Heart right ventricle (tissue), 16 donors: ENCODE data around the gene AHSG. TPM values are rescaled to one million over a fixed set of nuclear protein-coding genes. Genes with fewer than 3 reads are reported as not detected.
"Not testable (repeated sequence)": the region's sequence is repeated elsewhere in the genome, so short reads cannot be mapped to it uniquely, and the experiment has no call there.

Experiments used
- ATAC-seq, 8 donors: fragments of 200-7000 bp; cut with Tn5 transposase; one replicate each; pipeline ENCODE4 v1.9.1; 2020; ENCODE audit warnings: mild to moderate bottlenecking in 8 of 8, moderate library complexity in 8 of 8, moderate number of reproducible peaks in 1 of 8
- DNase-seq, 2 donors: peaks; one replicate each; pipeline ENCODE4 v3.0.0-alpha.2; 2020
- H3K27ac ChIP-seq, 10 donors: fragments of 200-600 bp; sonication (generic) in 2 of 10; one replicate each; pipeline versions ENCODE4 v1.5.0 to v1.8.0; 2020 to 2022; ENCODE audit warnings: mild to moderate bottlenecking in 3 of 10
- H3K27me3 ChIP-seq, 7 donors: fragments of 200-600 bp; one replicate each; pipeline ENCODE4 v1.8.0; 2021 to 2022; ENCODE audit warnings: mild to moderate bottlenecking in 2 of 7
- H3K36me3 ChIP-seq, 9 donors: fragments of 200-600 bp; sonication (generic) in 1 of 9; one replicate each; pipeline versions ENCODE4 v1.5.0 to v1.8.0; 2020 to 2022; ENCODE audit warnings: mild to moderate bottlenecking in 2 of 9
- H3K4me1 ChIP-seq, 9 donors: fragments of 200-600 bp; sonication (generic) in 1 of 9; one replicate each; pipeline versions ENCODE4 v1.5.0 to v1.8.0; 2020 to 2022; ENCODE audit warnings: mild to moderate bottlenecking in 4 of 9
- H3K4me3 ChIP-seq, 10 donors: fragments of 200-600 bp; sonication (generic) in 2 of 10; one replicate each; pipeline versions ENCODE4 v1.5.0 to v1.8.0; 2020 to 2022; ENCODE audit warnings: mild to moderate bottlenecking in 7 of 10, moderate library complexity in 2 of 10
- H3K9me3 ChIP-seq, 11 donors: fragments of 200-600 bp in 10 of 11; sonication (generic) in 2 of 11; one replicate each; pipeline versions ENCODE4 v1.5.0 to v1.8.0; 2013 to 2022; ENCODE audit warnings: mild to moderate bottlenecking in 2 of 11, control low read depth in 1 of 11, moderate library complexity in 1 of 11
- WGBS, 2 donors: extraction: QIAGEN DNeasy Blood & Tissue Kit; methylation state at CpG; one replicate each; pipeline ENCODE4 v1.1.7; 2013; ENCODE audit warnings: inconsistent platforms in 1 of 2; 5-methylcytosine and 5-hydroxymethylcytosine counted together
- intact Hi-C, 10 donors: fragments of 100-400 bp; cut with DNase I; formaldehyde crosslinking; loops; one replicate each; pipeline versions ENCODE4 v1.11.1 to v1.14.2; 2022
- polyA plus RNA-seq, 2 donors: library from polyadenylated mRNA; stranded (reverse); fragments of 200-250 nt; gene quantifications; one replicate each; pipeline ENCODE4 v1.2.3, GENCODE V29; 2013
- total RNA-seq, 10 donors: library from RNA; stranded (reverse); fragmentation: NEBNext Ultra II Directional in 3 of 10; extraction: Animal tissue kit (Norgen Biotek cat#: 25700) in 3 of 10; gene quantifications; one replicate each; pipeline versions ENCODE4 v1.2.1 to v1.2.4, GENCODE V29; 2021 to 2023
- TF ChIP-seq, protein P1 (sequence below), 9 donors: fragments of 200-600 bp; sonication (generic) in 2 of 9; IDR thresholded peaks; one replicate each; pipeline versions ENCODE4 v1.5.0 to v1.8.0; 2021 to 2022; ENCODE audit warnings: antibody characterized with exemption in 9 of 9, mild to moderate bottlenecking in 5 of 9, moderate library complexity in 1 of 9
- donor health status: Arrhythmogenic right ventricular cardiomyopathy.
- donor health status: ischemic (EF 13 %, LVEDD 7.1; RV severe dilation, severe dysfunction).
- donor health status: healthy with polysubstance abuse.
- donor health status: DM: no; HTN: yes; CAD: no.
- donor health status: DM: no; HTN: no; CAD: no.
- donor health status: ischemic (EF 25% LVEDD 6.9; RV normal size, moderate dysfunction).
- donor health status: ischemic (EF 25% LVEDD 5.7; RV mildly dilated, moderate dysfunction).
- donor health status: healthy.
- donor health status: DM: yes; HTN: yes; CAD: no.
- donor health status: Ischemic cardiomyopathy.
- donor health status: ischemic (EF 35%, LVEDD 5.7; RV mildly dilated, moderate dysfunction).
- donor health status: nonischemic (EF 11% LVEDD 7.7; RV severe dilation, severe dysfunction).
- donor health status: DM: yes; HTN: yes; CAD: no.
- donor health status: PGD.
- donor health status: ischemic (EF 29% LVEDD 5.4; RV normal size, mild dysfunction).
- donor health status: nonischemic (EF 23%, LVEDD 6.1; RV moderate dilation, normal function).

The AHSG gene
- total and polyA plus RNA-seq, 12 donors = not detected

DNA sequence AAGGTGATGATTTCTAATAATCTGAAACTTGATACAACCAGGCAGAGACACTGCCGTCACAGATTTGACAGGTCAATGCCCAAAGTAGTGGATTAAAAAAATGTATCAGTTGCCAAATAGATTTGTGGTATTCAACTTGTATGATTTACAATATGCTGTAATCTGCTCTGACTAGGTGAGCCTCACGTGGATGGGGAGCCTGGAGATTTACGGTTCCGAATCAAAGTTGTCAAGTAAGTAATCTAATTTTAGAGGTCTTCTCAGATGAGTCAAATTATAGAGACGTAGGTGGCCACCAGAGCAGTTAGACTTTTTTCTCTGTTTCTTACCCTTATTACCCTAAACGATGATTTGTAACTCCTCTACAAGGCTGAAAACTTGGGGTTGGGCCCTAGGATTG is 30.3 kb upstream of the AHSG start:
- Histone ChIP-seq H3K4me1 (peaks cover 0 to 11% (median 0%) of the 10 kb centered on the region in 9 donors), H3K9me3 (no peaks in the 10 kb centered on the region), H3K27me3 (no peaks in the 10 kb centered on the region), H3K27ac (no peak overlapping the region), H3K4me3 (no peak overlapping the region), H3K36me3 (peaks cover 0 to 92% (median 47%) of the 10 kb centered on the region in 9 donors)
- intact Hi-C loops = no loop called here
- 91 to 95% methylated on average over 6 of the region's 6 CpGs for WGBS, 2 donors
- ATAC-seq (no peak), DNase-seq (no peak)
- TF ChIP-seq, protein P1, sequence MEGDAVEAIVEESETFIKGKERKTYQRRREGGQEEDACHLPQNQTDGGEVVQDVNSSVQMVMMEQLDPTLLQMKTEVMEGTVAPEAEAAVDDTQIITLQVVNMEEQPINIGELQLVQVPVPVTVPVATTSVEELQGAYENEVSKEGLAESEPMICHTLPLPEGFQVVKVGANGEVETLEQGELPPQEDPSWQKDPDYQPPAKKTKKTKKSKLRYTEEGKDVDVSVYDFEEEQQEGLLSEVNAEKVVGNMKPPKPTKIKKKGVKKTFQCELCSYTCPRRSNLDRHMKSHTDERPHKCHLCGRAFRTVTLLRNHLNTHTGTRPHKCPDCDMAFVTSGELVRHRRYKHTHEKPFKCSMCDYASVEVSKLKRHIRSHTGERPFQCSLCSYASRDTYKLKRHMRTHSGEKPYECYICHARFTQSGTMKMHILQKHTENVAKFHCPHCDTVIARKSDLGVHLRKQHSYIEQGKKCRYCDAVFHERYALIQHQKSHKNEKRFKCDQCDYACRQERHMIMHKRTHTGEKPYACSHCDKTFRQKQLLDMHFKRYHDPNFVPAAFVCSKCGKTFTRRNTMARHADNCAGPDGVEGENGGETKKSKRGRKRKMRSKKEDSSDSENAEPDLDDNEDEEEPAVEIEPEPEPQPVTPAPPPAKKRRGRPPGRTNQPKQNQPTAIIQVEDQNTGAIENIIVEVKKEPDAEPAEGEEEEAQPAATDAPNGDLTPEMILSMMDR (IDR thresholded peaks at IDR 0.05) = no peak

DNA sequence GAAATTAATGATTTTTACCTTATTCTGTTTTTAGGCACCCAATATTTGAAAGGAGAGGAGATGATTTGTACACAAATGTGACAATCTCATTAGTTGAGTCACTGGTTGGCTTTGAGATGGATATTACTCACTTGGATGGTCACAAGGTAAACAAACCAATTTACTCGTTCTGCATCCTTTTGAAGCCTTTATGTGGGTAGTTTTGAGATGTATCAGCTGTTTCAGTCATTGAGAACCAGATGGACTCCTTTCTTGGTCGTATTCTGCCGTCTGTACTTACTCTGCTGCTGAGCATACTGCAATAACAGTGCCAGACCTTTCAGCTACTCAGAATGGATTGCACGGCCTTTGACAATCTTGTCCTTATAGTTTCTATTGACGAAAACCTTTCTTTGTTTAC is 29.0 kb upstream of the AHSG start:
- no peak overlapping the region for H3K4me3 ChIP-seq
- 81 to 82% methylated on average over 5 of the region's 5 CpGs for WGBS, 2 donors

DNA sequence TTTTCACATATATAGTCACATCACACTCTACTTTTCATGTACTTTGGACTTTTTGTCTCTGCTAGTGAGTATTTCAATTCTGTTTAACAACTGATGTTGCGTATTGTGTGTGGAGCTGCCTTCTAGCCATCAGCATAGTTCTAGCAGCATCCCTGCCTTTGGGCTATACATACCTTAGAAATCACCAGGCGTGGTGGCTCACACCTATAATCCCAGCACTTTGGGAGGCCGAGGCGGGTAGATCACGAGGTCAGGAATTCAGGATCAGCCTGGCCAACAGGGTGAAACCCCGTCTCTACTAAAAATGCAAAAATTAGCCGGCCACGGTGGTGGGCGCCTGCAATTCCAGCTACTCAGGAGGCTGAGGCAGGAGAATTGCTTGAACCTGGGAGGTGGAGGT is 26.6 kb upstream of the AHSG start:
- H3K27ac ChIP-seq, H3K9me3 ChIP-seq, DNase-seq, intact Hi-C loops, H3K4me1 ChIP-seq, H3K27me3 ChIP-seq, H3K4me3 ChIP-seq, ATAC-seq: not testable (repeated sequence)
- H3K36me3 ChIP-seq = peaks cover 0 to 57% (median 34%) of the 10 kb centered on the region in 9 donors
- 81 to 85% methylated on average over 7 to 9 of the region's 9 CpGs for WGBS, 2 donors

More for the DNA sequence above, 29.0 kb upstream of the AHSG start:
- no peak for ATAC-seq
- H3K27ac ChIP-seq = no peak overlapping the region
- intact Hi-C loops = no loop called here
- no peaks in the 10 kb centered on the region for H3K9me3 ChIP-seq
- DNase-seq = no peak
- TF ChIP-seq, protein P1 (IDR thresholded peaks at IDR 0.05) = no peak
- peaks cover 0 to 1% (median 0%) of the 10 kb centered on the region in 9 donors for H3K4me1 ChIP-seq
- H3K36me3 ChIP-seq = peaks cover 0 to 82% (median 41%) of the 10 kb centered on the region in 9 donors
- no peaks in the 10 kb centered on the region for H3K27me3 ChIP-seq

DNA sequence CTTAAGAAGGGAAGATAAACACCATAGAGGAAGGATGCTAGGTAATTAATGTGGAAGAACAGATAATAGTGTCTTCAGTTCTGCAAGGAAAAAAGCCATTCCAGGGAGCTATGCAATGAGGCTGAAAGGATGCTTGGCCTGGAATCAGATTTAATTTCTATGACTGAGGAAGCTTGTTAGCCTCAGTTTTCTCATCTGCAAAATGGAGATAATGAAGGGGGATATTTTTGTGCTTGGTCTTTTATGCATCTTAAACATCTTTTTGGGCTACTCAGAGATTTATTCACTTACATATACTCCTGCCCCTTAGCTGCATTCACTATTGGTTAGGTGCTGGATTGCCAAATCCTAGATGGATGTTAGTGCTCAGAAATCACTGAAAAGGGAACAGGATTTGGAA is 25.7 kb upstream of the AHSG start:
- intact Hi-C loops = no loop called here
- ATAC-seq (no peak), DNase-seq (no peak)
- Histone ChIP-seq H3K27me3 (no peaks in the 10 kb centered on the region), H3K36me3 (peaks cover 0 to 48% (median 30%) of the 10 kb centered on the region in 9 donors), H3K4me3 (no peak overlapping the region), H3K4me1 (peaks cover 0 to 4% (median 0%) of the 10 kb centered on the region in 9 donors), H3K27ac (no peak overlapping the region), H3K9me3 (no peaks in the 10 kb centered on the region)
- TF ChIP-seq, protein P1 (IDR thresholded peaks at IDR 0.05) = no peak

DNA sequence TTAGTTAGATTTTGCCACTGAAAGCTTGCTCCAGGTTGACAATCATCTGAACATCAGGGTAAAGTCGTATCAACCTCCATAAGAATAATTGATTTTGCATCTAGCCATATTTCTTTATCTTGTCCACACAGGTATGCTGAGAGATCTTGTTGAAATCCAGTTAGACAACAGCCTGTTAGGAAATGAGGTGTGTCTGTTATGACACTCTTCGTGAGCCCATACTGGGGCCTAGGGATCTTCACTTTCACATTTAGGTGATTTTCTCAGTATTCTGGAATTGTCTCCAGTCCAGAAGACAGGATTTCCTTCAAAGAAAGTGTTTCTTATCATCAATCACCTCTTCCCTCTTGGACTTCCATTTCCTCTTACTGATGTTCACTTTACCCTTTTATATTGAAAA is 24.2 kb upstream of the AHSG start:
- 70 to 77% methylated on average over 2 of the region's 2 CpGs for WGBS, 2 donors
- peaks cover 0 to 34% (median 17%) of the 10 kb centered on the region in 9 donors for H3K36me3 ChIP-seq
- TF ChIP-seq, protein P1 (IDR thresholded peaks at IDR 0.05) = no peak
- peaks cover 0 to 4% (median 0%) of the 10 kb centered on the region in 9 donors for H3K4me1 ChIP-seq
- DNase-seq = no peak
- H3K4me3 ChIP-seq = no peak overlapping the region
- H3K27ac ChIP-seq = no peak overlapping the region
- H3K9me3 ChIP-seq = no peaks in the 10 kb centered on the region
- H3K27me3 ChIP-seq = no peaks in the 10 kb centered on the region
- intact Hi-C loops = no loop called here
- ATAC-seq = no peak
